GM19023 (cell line): ENCODE results near the gene PIAS2.
"Not testable (repeated sequence)": the region's sequence is repeated elsewhere in the genome, so short reads cannot be mapped to it uniquely, and the experiment has no call there.

Experiments used
- ATAC-seq: cut with Tn5 transposase; IDR thresholded peaks from one replicate; pipeline ENCODE4 v1.9.1; 2021; ENCODE audit warnings: mild to moderate bottlenecking, moderate library complexity; ENCODE audit not compliant: unreplicated experiment

Gene PIAS2

GRCh38 chr18:46917108-46917802, at the start of gene PIAS2, which contains the start of gene KATNAL2:
TSS of gene PIAS2 (minus strand) at chr18:46917507. CDS start at chr18:46917345, 162 bp downstream.
TSS of gene KATNAL2 (plus strand) at chr18:46917602. CDS start at chr18:46946873, 29,271 bp downstream.
- peak; percentile 86 for ATAC-seq

GRCh38 chr18:46966266-46966665, 49.0 kb upstream of the PIAS2 start:
- not testable (repeated sequence) for ATAC-seq

GRCh38 chr18:46964579-46965293, 47.4 kb upstream of the PIAS2 start:
- ATAC-seq = not testable (repeated sequence)

GRCh38 chr18:46963656-46964578, 46.6 kb upstream of the PIAS2 start:
- not testable (repeated sequence) for ATAC-seq

- ATAC-seq = no peak
These were observed 40.9 kb upstream of the PIAS2 start for GRCh38 chr18:46958209-46958608.

GRCh38 chr18:46953195-46953594, 35.9 kb upstream of the PIAS2 start:
- no peak for ATAC-seq

GRCh38 chr18:46950064-46950656, 32.9 kb upstream of the PIAS2 start:
- no peak for ATAC-seq

GRCh38 chr18:46946656-46947282, 29.5 kb upstream of the PIAS2 start:
- peak; percentile 100 for ATAC-seq

GRCh38 chr18:46942646-46943045, 25.3 kb upstream of the PIAS2 start:
- ATAC-seq = no peak

- no peak for ATAC-seq
These were observed 22.8 kb upstream of the PIAS2 start for GRCh38 chr18:46939998-46940571.

- no peak for ATAC-seq
These were observed 22.1 kb upstream of the PIAS2 start for GRCh38 chr18:46939337-46939963.

GRCh38 chr18:46920653-46921052, 3.3 kb upstream of the PIAS2 start:
- no peak for ATAC-seq

- ATAC-seq = no peak
These were observed 2.8 kb upstream of the PIAS2 start for GRCh38 chr18:46920067-46920466.

GRCh38 chr18:46917803-46918600, 695 bp upstream of the PIAS2 start:
- ATAC-seq = peak; percentile 21

GRCh38 chr18:46916551-46917107, 678 bp downstream of the PIAS2 start:
- ATAC-seq = peak; percentile 31

- ATAC-seq = no peak
These were observed 1.3 kb downstream of the PIAS2 start for GRCh38 chr18:46915800-46916550.

GRCh38 chr18:46910856-46911255, 6.5 kb downstream of the PIAS2 start:
- ATAC-seq = no peak

- ATAC-seq = no peak
These were observed 7.8 kb downstream of the PIAS2 start for GRCh38 chr18:46909497-46909896.
